PC-3 (cell line): ENCODE data around the gene THTPA.

Experiments
- EZH2 ChIP-seq: fragments of 300-600 bp; sonication (generic); IDR thresholded peaks from one replicate; pipeline ENCODE4 v1.6.1; 2017; ENCODE audit warnings: antibody characterized with exemption, mild to moderate bottlenecking, low read length; ENCODE audit not compliant: unreplicated experiment
- TF ChIP-seq, protein P1 (sequence below): fragments of 300-600 bp; sonication (generic); conservative IDR thresholded peaks from 2 replicates; pipeline ENCODE4 v1.5.1; 2017; ENCODE audit warnings: antibody characterized with exemption, low read depth, mild to moderate bottlenecking, low read length

DNA sequence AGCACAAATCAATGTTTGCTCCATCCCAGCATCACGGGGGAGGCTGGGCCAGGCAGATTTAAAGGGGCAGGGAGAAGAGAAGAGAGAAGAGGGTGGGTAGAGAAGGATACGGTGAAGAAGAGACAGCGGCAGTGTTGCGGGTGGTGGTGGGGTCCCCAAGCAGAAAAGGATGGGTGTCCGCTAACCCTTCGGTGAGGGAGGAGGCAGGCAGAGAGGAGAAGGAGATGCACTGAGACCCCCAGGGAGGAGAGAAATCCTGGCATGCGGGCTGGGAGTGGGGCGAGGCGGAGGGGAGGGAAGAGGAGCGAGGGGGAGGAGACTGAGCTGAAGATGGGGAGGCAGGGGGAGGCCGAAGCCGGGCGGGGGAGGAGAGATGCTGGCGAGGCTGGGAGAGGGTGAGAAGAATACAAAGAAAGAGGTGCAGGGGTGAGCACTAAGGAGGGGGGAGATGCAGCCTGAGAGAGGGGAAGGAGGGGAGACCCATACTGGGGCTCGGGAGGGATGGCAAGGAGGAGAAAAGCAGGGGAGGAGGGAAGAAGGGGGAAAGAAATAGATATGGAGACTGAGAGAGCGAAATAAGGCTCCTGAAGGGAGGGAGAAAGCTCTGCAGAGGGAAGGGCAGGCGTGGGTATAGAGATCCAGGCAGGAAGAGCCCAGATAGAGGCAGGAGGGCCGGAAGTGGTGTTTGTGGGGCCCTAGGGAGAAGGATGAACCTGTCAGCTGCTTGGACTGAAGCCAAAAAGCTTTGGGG, 22.7 kb downstream of the THTPA start, which contains the start of gene JPH4:
- TF ChIP-seq, protein P1, sequence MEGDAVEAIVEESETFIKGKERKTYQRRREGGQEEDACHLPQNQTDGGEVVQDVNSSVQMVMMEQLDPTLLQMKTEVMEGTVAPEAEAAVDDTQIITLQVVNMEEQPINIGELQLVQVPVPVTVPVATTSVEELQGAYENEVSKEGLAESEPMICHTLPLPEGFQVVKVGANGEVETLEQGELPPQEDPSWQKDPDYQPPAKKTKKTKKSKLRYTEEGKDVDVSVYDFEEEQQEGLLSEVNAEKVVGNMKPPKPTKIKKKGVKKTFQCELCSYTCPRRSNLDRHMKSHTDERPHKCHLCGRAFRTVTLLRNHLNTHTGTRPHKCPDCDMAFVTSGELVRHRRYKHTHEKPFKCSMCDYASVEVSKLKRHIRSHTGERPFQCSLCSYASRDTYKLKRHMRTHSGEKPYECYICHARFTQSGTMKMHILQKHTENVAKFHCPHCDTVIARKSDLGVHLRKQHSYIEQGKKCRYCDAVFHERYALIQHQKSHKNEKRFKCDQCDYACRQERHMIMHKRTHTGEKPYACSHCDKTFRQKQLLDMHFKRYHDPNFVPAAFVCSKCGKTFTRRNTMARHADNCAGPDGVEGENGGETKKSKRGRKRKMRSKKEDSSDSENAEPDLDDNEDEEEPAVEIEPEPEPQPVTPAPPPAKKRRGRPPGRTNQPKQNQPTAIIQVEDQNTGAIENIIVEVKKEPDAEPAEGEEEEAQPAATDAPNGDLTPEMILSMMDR: no peak
- TF ChIP-seq EZH2: no peak
